Upper lobe of right lung (tissue), 1 donor: ENCODE measurements around the gene CCDC137. TPM values are rescaled to one million over a fixed set of nuclear protein-coding genes. Genes with fewer than 3 reads are reported as not detected.

Experiments
- ATAC-seq: fragments of 200-7000 bp; cut with Tn5 transposase; one replicate; pipeline ENCODE4 v1.9.1; 2020; ENCODE audit warnings: mild to moderate bottlenecking, moderate library complexity
- DNase-seq: peaks from one replicate; pipeline ENCODE4 v3.0.0-alpha.2; 2020
- H3K27ac ChIP-seq: fragments of 200-600 bp; one replicate; pipeline ENCODE4 v1.8.0; 2022
- H3K27me3 ChIP-seq: fragments of 200-600 bp; one replicate; pipeline ENCODE4 v1.8.0; 2022; ENCODE audit warnings: mild to moderate bottlenecking
- H3K36me3 ChIP-seq: fragments of 200-600 bp; one replicate; pipeline ENCODE4 v1.8.0; 2022
- H3K4me1 ChIP-seq: fragments of 200-600 bp; one replicate; pipeline ENCODE4 v1.8.0; 2022
- H3K4me3 ChIP-seq: fragments of 200-600 bp; one replicate; pipeline ENCODE4 v1.8.0; 2022; ENCODE audit warnings: mild to moderate bottlenecking
- H3K9me3 ChIP-seq: fragments of 200-600 bp; one replicate; pipeline ENCODE4 v1.8.0; 2022
- CTCF ChIP-seq: fragments of 200-600 bp; IDR thresholded peaks from one replicate; pipeline ENCODE4 v1.8.0; 2022; ENCODE audit warnings: antibody characterized with exemption
- intact Hi-C: fragments of 100-400 bp; cut with DNase I; formaldehyde crosslinking; loops from one replicate; pipeline ENCODE4 v1.11.0; 2022
- microRNA-seq: library from miRNA; unstranded; fragments of <30 nt; microRNA quantifications from one replicate; pipeline ENCODE4 v1.2.0, GENCODE V29; 2020; ENCODE audit warnings: borderline microRNAs expressed
- total RNA-seq: library from RNA; stranded (reverse); fragmentation: NEBNext Ultra II Directional; extraction: Animal tissue kit (Norgen Biotek cat#: 25700); gene quantifications from one replicate; pipeline ENCODE4 v1.2.1, GENCODE V29; 2021
- donor health status: DM: no; HTN: yes; CAD: no; lungs with severe emphysema.

CCDC137 gene
- total RNA-seq, 1 donor from 2014 or later, result 13.7 TPM

DNA sequence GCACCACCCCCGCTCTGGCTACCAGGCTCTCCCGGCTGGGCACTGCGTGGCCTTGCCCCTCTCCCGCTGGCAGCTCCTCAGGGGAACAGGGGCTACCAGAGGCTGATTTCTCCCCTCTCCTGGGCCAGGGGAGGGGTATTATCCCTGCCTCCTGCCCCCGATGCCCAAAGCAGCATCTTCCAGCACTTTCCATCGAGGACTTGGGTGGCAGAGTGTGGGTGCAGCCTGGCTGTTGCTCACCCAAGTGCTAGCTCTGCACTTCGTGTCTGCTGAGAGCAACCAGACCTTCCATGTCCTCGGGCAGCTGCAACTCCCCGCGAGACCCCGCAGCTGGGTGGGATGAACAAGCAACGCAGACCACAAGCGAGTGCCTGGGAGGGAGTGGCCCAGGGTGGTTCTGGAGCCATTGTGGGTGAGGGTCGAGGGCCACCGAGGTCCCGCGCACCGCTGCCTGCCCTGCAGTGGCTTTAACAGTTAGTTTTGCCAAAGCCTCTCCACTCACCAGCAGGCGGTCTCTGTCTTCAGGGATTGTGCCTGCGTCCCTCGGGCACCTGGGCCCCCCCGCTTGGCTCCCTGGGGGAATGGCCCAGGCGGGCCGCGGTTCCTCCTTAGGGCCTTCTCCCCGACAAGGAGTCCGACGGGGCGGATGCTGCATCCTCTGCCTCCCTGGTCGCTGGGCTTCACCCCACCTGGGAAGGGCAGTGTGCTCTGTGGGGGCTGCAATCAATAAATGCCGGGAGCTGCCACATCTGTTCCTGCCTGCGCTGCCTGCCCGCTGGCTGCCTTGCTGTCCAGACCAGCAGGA is 53.9 kb downstream of the CCDC137 start:
- ATAC-seq (no peak), DNase-seq (peak; percentile 64)
- Histone ChIP-seq H3K9me3 (no peaks in the 10 kb centered on the region), H3K27ac (no peak overlapping the region), H3K4me1 (peaks cover 7% of the 10 kb centered on the region), H3K36me3 (no peaks in the 10 kb centered on the region), H3K4me3 (no peak overlapping the region), H3K27me3 (no peaks in the 10 kb centered on the region)
- intact Hi-C loops, result no loop called here
- no peak for TF ChIP-seq CTCF

- Histone ChIP-seq H3K4me1 (peaks cover 7% of the 10 kb centered on the region), H3K27me3 (no peaks in the 10 kb centered on the region), H3K9me3 (no peaks in the 10 kb centered on the region), H3K36me3 (no peaks in the 10 kb centered on the region), H3K27ac (no peak overlapping the region), H3K4me3 (no peak overlapping the region)
- DNase-seq, result peak; percentile 92
- TF ChIP-seq CTCF, result no peak
- ATAC-seq, result peak; percentile 91
- intact Hi-C loops, result no loop called here
These were observed 55.9 kb downstream of the CCDC137 start for GRCh38 chr17:81722184-81723120.

Small RNA genes lying within 50 kb of the gene (microRNA-seq; reads per million reads assigned to microRNA genes)
- not detected for gene MIR6786

Other genes starting within 250 kb of the CCDC137 start
- 2,193 TPM for gene ACTG1, start 153.9 kb upstream of the CCDC137 start, total RNA-seq
- gene FSCN2, start 138.4 kb upstream of the CCDC137 start, total RNA-seq, result 3.6 TPM
- 27.3 TPM for gene FAAP100, start 114.4 kb upstream of the CCDC137 start, total RNA-seq
- 93.6 TPM for gene NPLOC4, start 29.6 kb upstream of the CCDC137 start, total RNA-seq
- 1.1 TPM for gene TSPAN10, start 29.5 kb upstream of the CCDC137 start, total RNA-seq
- gene PDE6G, start 10.2 kb upstream of the CCDC137 start, total RNA-seq, result 1.0 TPM
- gene OXLD1, start 132 bp upstream of the CCDC137 start, total RNA-seq, result 26.7 TPM
- 19.5 TPM for gene ARL16, start 17.1 kb downstream of the CCDC137 start, total RNA-seq
- gene HGS, start 17.3 kb downstream of the CCDC137 start, total RNA-seq, result 88.3 TPM
- 40.3 TPM for gene MRPL12, start 36.6 kb downstream of the CCDC137 start, total RNA-seq
- 6.3 TPM for gene SLC25A10, start 45.5 kb downstream of the CCDC137 start, total RNA-seq
- not detected for gene GCGR, start 137.4 kb downstream of the CCDC137 start, total RNA-seq
- gene MCRIP1, start 166.6 kb downstream of the CCDC137 start, total RNA-seq, result 72.8 TPM
- not detected for gene PPP1R27, start 168.3 kb downstream of the CCDC137 start, total RNA-seq
- gene P4HB, start 193.8 kb downstream of the CCDC137 start, total RNA-seq, result 462 TPM
- gene ARHGDIA, start 204.6 kb downstream of the CCDC137 start, total RNA-seq, result 386 TPM
- gene ALYREF, start 224.8 kb downstream of the CCDC137 start, total RNA-seq, result 39.4 TPM
- 91.0 TPM for gene ANAPC11, start 225.0 kb downstream of the CCDC137 start, total RNA-seq
- 0.55 TPM for gene NPB, start 235.5 kb downstream of the CCDC137 start, total RNA-seq
- 46.1 TPM for gene PCYT2, start 244.7 kb downstream of the CCDC137 start, total RNA-seq